Activated B cell treated with CpG ODN at 0.5 μM for 24 hours (primary cell): ENCODE measurements around the gene GMPR. TPM values are rescaled to one million over a fixed set of nuclear protein-coding genes. Genes with fewer than 3 reads are reported as not detected.

Source experiments
- ATAC-seq: fragments of 200-7000 bp; cut with Tn5 transposase; one replicate; pipeline ENCODE4 v1.10.0; 2021; ENCODE audit warnings: low read depth, mild to moderate bottlenecking, moderate library complexity
- CTCF ChIA-PET: fragments of 350-600 bp; sonication (Branson Sonifier 250); formaldehyde crosslinking; loops from one replicate; lab custom pipeline; 2021; ENCODE audit warnings: antibody characterized with exemption; lab: Charles Lee
- POLR2A ChIA-PET: fragments of 350-600 bp; sonication (Branson Sonifier 250); formaldehyde crosslinking; loops from one replicate; lab custom pipeline; 2021; ENCODE audit warnings: antibody characterized with exemption; lab: Charles Lee
- DNase-seq: peaks from one replicate; pipeline ENCODE4 v3.0.0; 2022
- H3K27ac Mint-ChIP-seq: one replicate; pipeline ENCODE4 v1.8.0; 2020; ENCODE audit warnings: mixed read lengths
- H3K27me3 Mint-ChIP-seq: one replicate; pipeline ENCODE4 v1.8.0; 2021; ENCODE audit warnings: mixed read lengths
- H3K36me3 Mint-ChIP-seq: one replicate; pipeline ENCODE4 v1.8.0; 2021; ENCODE audit warnings: low read depth, mixed read lengths
- H3K4me1 Mint-ChIP-seq: one replicate; pipeline ENCODE4 v1.8.0; 2021; ENCODE audit warnings: mixed read lengths
- H3K4me3 Mint-ChIP-seq: one replicate; pipeline ENCODE4 v1.8.0; 2020; ENCODE audit warnings: mild to moderate bottlenecking, mixed read lengths
- H3K9me3 Mint-ChIP-seq: one replicate; pipeline ENCODE4 v1.8.0; 2020; ENCODE audit warnings: mixed read lengths
- CTCF ChIP-seq: fragments of 200-600 bp; IDR thresholded peaks from one replicate; pipeline ENCODE4 v1.8.0; 2022; ENCODE audit warnings: antibody characterized with exemption, mild to moderate bottlenecking
- intact Hi-C: fragments of 100-400 bp; cut with micrococcal nuclease; formaldehyde crosslinking; loops from one replicate; pipeline ENCODE4 v1.15.1; 2024
- total RNA-seq: library from RNA; stranded (reverse); gene quantifications from 2 replicates; pipeline ENCODE4 v1.2.3, GENCODE V29; 2022

Gene GMPR
- total RNA-seq, 1 donor from 2014 or later: 0.47 TPM

DNA sequence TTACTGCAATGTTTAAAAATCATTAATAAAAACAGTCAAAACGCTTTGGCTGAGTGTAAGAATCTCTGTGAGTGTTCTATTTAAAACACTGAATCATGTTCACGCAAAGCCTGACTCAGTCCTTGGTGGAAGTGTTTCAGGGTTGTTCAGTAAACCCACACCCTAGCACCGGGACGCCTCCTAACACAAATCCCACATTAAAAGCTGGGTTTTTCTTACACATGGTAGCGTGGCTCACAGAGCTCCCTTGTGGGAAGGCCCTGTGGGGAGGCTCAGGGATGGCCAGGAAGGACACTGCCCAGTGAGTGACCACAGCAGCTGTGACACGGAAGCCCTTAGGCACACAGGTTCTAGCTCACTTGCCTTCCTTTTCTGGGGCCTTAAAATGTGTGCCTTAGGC is 80.2 kb downstream of the GMPR start:
- peaks cover 43% of the 10 kb centered on the region for H3K4me1 Mint-ChIP-seq
- no peaks in the 10 kb centered on the region for H3K36me3 Mint-ChIP-seq
- no peak overlapping the region for H3K4me3 Mint-ChIP-seq
- H3K27me3 Mint-ChIP-seq: no peaks in the 10 kb centered on the region
- no peak for ATAC-seq
- no peak overlapping the region for H3K27ac Mint-ChIP-seq
- intact Hi-C loops: no loop called here
- no peak for TF ChIP-seq CTCF
- no peak for DNase-seq
- ChIA-PET POLR2A (no interaction called here), CTCF (interaction anchor here (1.0 to 6.3 kb wide), 3 partner anchors 14 to 501 kb away, joined by 3 to 50 read pairs (median 4); no protein-coding TSS in a partner anchor)
- H3K9me3 Mint-ChIP-seq: no peaks in the 10 kb centered on the region

- Mint-ChIP-seq H3K4me1 (peaks cover 44% of the 10 kb centered on the region), H3K9me3 (no peaks in the 10 kb centered on the region), H3K36me3 (no peaks in the 10 kb centered on the region), H3K4me3 (no peak overlapping the region), H3K27ac (no peak overlapping the region), H3K27me3 (no peaks in the 10 kb centered on the region)
- TF ChIP-seq CTCF: no peak
- intact Hi-C loops: no loop called here
- CTCF ChIA-PET: interaction anchor here (0.8 to 6.3 kb wide), 6 partner anchors 11 to 452 kb away, joined by 3 to 50 read pairs (median 4); partner anchors contain the start of gene ATXN1
- POLR2A ChIA-PET: interaction anchor here (1.2 kb wide), 1 partner anchor 444 kb away, joined by 4 read pairs; no protein-coding TSS in a partner anchor
- ATAC-seq (no peak), DNase-seq (no peak)
Observed at GRCh38 chr6:16318953-16319720, 80.8 kb downstream of the GMPR start.

DNA sequence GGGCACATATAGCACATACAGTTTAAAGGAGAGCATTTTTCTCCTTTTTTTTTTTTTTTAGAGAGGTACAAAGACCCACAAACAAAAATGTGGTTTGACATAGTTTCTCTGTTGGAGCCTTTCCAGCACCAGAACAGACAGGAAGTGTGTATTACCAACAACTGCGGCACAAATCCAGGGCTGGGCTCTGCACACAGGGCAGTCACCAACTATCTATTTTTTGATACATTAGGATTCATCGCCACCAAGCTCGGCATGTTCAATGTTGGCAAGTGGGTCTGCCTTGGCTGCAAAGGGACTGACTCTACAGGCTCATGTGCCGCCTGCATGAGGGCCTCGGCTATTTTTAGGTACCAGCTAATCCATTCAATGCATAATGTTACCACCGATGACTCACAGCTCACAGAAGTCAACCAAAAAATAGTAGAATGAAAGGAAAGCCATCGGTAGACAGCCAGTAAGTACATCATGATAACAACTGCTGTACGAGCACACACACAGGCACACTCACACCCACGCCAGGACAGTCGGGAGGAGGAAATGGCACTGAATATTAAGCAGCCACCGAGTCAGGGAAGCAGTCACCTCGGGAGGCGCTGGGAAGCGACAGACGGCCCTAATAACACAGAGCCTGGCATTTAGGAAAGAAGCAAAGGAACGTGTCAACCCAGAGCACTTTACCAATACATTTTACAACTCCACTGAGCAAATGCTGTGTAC is 81.6 kb downstream of the GMPR start:
- Mint-ChIP-seq H3K9me3 (no peaks in the 10 kb centered on the region), H3K27me3 (no peaks in the 10 kb centered on the region), H3K4me3 (peak overlapping the region; percentile 9), H3K36me3 (no peaks in the 10 kb centered on the region), H3K4me1 (peaks cover 44% of the 10 kb centered on the region), H3K27ac (peak overlapping the region; percentile 13)
- ChIA-PET POLR2A (interaction anchor here (0.7 to 1.2 kb wide), 3 partner anchors 12 to 443 kb away, joined by 3 to 6 read pairs (median 4); no protein-coding TSS in a partner anchor), CTCF (interaction anchor here (0.7 to 6.3 kb wide), 6 partner anchors 12 to 451 kb away, joined by 3 to 50 read pairs (median 3); partner anchors contain the start of gene ATXN1)
- intact Hi-C loops: loop anchor here (1.0 kb wide), 1 partner anchor 15 kb away; no protein-coding TSS in a partner anchor
- TF ChIP-seq CTCF: no peak
- DNase-seq: no peak
- ATAC-seq: peak; percentile 67

GRCh38 chr6:16320533-16321340 is 82.3 kb downstream of the GMPR start:
- no peaks in the 10 kb centered on the region for H3K9me3 Mint-ChIP-seq
- intact Hi-C loops: loop anchor here (1.0 kb wide), 1 partner anchor 15 kb away; no protein-coding TSS in a partner anchor
- no peaks in the 10 kb centered on the region for H3K27me3 Mint-ChIP-seq
- ATAC-seq: no peak
- H3K36me3 Mint-ChIP-seq: no peaks in the 10 kb centered on the region
- DNase-seq: no peak
- H3K4me1 Mint-ChIP-seq: peaks cover 44% of the 10 kb centered on the region
- no peak for TF ChIP-seq CTCF
- POLR2A ChIA-PET: interaction anchor here (0.7 to 1.2 kb wide), 2 partner anchors 11 to 442 kb away, joined by 3 to 4 read pairs; no protein-coding TSS in a partner anchor
- H3K4me3 Mint-ChIP-seq: peak overlapping the region; percentile 9
- CTCF ChIA-PET: interaction anchor here (0.7 to 6.3 kb wide), 6 partner anchors 12 to 450 kb away, joined by 3 to 50 read pairs (median 3); partner anchors contain the start of gene ATXN1
- peak overlapping the region; percentile 13 for H3K27ac Mint-ChIP-seq
